Stimulated activated CD8-positive, alpha-beta memory T cell treated with anti-CD3 and anti-CD28 coated beads, Interleukin-12 subunit alpha, Interleukin-12 subunit beta, amount 100 ng/mL, for 24 hours (primary cell): ENCODE measurements around the gene LYSMD3.

Experiments
- DNase-seq: peaks from one replicate; pipeline ENCODE4 v3.0.0-alpha.2; 2020; ENCODE audit errors: extremely low read depth

Gene LYSMD3

DNA sequence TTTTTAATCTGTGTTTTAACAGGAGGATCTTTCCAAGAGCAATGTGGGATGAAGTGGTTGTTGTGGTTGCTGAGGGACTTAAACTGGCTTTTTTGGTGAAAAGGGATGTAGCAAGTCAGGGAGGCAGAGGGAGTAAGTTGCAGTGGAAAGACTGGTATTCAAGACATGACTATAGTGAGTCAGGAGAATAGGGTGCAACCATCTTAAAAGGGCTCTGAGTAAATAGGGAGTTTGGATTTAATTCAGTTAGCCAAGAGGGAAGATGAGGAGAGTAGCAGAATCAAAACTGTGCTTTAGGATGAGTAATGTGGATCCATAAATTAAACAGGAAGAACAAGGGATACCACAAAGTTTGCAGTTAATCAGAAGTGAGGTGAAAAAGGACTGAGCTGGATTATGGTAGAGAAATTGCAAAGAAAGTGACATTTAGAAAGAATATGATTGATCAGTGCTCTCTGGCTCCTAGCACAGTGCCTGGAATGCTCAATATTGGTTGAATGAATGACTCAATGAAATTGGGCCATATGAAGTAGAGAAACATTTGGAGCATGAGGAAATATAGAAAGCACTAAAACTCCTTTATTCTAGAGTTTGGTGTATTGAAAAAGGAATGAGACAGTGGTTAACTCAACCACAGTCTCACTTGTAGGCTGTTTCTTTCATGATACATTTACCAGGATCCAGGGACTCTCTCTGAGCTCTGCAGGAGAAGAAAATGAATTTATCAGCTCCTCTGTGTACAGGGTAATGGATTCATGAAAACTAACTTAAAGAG, 49.6 kb downstream of the LYSMD3 start:
- DNase-seq, result no peak

DNA sequence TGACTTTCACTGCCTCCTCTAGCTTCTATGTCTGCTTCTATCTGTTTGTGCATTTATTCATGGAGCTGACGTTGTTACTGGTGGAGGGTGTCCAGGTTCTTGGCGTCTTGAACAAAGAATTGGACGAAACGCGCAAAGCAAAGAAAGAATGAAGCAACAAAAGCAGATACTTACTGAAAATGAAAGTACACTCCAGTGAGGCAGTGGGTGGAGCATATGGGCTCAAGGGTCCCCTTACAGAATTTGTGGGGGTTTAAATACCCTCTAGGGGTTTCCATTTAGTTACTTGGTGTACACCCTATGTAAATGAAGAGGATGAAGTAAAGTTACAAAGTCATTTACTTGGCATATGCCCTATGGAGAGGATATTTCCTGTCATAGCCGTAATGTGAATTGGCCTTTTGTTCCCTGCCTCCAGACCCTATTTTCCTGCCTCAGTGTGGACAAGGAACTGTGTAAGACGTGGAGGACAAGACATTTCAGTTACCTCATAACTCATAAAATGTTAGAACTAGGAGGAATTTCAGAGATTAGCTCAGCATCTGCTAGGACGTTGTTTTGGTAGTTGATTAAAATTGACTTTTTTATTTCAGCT, 51.7 kb downstream of the LYSMD3 start:
- DNase-seq, result no peak

DNA sequence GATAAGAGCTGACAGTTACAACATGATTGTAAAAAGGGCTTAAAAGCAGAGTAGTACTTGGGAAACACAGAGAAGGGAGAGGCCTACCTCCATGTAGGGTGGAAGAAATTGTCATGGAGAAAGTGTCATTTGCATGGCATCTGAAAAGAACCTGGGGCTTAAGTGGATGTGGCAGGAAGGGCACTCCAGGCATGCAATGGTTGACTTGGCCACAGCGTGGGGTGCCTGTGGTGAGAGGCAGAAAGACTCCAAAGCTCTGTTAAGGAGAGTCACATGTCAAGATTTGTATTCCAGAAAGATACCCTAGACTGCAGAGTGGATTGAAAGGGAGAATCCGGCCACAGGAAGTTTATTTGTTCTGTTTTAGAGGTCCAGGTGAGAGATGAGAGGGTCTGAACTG, 52.3 kb downstream of the LYSMD3 start:
- no peak for DNase-seq

DNA sequence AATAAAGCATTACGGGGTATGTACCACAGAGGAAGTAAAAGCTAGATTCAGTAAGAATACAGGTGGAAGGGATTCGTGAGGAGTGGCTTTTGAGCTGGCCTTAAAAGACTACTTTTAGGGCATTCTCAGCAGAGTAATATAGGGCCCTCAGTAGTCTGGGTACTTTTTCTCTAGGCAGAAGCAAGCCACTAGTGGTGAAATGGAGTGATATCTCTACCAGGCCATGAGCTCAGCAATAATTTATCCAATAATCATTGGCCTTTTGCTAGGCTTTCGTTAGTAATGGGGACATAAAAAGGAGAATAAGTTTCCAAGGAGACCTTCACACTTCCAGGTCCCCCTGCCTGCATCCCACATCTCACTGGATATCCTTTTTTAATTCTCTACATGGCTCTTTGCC, 53.0 kb downstream of the LYSMD3 start:
- no peak for DNase-seq

DNA sequence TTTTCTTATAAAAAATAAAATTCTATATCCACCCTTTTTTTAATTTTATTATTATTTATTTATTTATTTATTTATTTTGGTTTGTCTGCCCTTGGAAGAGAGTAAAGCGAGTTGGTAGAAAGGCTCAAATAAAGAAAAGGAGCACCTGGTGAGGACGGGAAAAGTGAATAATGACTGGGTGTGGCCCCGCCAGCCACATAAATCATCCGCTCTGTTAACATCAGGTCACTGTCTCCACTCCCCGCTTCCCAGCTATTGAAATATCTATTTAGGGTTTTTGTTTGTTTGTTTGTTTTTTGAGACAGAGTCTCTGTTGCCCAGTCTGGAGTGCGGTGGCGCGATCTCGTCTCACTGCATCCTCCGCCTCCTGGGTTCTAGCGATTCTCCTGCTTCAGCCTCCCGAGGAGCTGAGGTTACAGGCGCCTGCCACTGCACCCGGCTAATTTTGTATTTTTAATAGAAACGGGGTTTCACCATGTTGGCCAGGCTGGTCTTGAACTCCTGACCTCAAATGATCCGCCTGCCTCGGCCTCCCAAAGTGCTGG, 53.9 kb downstream of the LYSMD3 start:
- DNase-seq, result no peak

DNA sequence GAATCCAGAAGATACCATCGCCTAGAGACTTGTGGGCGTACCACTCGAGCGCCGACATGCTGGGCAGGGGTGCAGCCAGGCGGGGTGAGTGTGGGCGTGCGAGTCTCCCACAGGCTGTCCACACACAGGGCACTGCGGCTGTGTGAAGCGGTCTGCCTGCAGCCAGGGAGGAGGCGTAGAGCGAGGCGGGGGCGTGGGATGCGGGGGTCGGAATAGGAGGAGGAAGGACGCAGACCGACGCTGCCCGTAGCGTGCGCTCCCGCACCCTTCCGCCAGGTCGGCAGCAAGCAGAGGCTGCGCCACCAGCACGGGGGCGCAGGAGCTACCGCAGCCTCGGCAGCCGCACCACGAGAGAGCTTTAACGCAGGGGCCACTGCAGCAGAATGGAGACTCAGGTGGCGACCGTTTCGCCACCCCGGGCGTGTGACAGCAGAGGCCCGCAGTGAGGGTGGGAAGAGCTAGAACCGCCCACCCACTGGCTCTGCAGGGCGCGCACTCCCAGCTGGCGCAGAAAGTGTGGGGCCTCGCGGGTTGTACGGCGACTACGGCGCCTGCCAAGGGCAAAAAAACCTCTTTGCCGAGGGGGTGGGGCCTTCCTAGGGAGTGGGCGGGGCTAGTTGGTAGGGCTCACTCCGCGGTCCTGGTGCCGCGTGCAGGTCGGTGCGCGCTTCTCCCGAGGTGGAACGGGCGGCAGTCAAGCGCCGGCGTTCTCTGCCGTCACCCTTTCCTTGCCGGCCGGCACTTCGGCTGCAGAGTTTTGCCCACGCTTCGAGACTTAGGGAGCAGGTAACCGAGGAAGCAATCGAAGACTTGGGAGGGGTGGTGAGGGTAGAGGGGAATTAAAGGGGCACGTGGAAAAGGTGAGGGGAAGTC, 54.9 kb downstream of the LYSMD3 start, which contains the start of the genes MBLAC2 and POLR3G:
MBLAC2 (minus strand) TSS at position 537 of the 873 bp plus-strand sequence; CDS start at position 58, 479 bp downstream.
POLR3G (plus strand) TSS at position 630 of the 873 bp plus-strand sequence. CDS start 10,704 bp downstream, outside the sequence.
- peak; percentile 87 for DNase-seq

DNA sequence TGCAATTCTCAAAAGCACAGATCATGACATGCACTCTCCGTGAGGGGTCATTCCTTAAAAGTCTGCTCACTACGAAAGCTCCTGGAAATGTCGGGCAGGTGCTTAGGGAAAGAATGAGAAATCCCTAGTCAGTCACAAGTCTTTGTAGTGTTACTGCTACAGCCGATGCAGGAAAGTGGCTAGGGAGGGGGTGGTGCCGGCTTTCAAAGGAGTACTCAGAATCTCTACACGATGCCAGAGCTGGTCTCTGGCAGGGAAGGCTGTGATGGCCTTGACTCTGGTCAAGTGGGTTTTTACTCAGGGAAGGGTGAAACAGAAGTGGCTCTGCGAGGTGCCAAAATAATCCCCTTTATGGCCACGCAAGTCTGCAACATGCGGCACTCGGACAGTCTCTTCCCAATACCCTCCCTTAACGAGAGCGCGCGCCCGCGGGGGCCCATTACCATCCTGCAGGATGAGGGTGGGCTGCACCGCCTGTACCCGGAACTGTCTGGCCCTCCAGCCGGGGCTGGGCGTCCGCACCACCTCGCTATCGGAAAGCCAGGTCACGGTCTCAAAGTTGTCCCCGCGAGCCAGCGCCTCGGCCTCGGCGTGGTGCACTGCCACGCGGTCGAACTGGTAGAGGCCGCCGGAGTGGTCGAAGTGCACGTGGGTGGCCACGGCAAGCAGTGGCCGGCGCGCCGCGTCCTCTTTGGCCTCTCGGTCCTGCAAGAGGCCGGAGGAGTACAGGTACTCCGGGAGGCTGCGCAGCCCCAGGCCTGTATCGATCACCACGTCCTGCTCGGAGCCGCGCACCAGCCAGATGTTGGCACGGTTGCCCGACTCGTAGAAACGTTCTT, 55.8 kb downstream of the LYSMD3 start:
- no peak for DNase-seq

DNA sequence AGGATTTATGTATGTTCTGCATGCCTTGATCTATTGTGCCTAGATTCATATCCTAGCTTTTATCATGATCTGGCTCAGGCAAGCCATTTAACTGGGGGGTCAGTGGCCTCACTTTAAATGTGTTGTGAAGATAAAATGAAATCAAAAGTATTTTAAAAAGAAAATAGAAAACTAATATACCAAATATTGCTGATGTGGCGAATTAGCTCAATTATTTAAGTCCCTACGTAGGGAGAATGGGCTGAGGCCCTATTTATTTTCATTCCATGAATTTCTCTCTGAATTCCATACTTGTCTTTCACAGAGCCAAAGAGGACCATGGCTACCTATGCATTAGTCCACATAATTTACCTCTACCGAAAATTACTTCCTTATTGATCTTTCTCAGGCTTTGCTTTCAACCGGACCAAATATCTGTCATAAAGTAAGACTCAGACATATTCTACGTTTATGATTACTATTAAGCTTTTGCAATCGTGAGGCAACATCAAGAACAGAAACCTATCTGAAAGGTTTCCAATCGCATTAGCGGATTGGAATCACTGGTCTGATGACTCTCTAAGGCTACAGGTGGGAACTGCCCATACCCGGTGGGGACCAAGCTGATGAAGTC, 56.5 kb downstream of the LYSMD3 start:
- no peak for DNase-seq
